HG02588 (cell line): ENCODE data around the gene BTBD1.
A peak's percentile ranks its signal among the peaks of the same experiment; 100 is the strongest.

ENCODE experiments used
- ATAC-seq: cut with Tn5 transposase; IDR thresholded peaks from one replicate; pipeline ENCODE4 v1.9.1; 2021; ENCODE audit warnings: mild to moderate bottlenecking, moderate library complexity; ENCODE audit not compliant: unreplicated experiment

The BTBD1 gene

GRCh38 chr15:82995938-82996337, 71.1 kb downstream of the BTBD1 start:
- ATAC-seq: no peak

- no peak for ATAC-seq
Measured at GRCh38 chr15:82995076-82995475, 72.0 kb downstream of the BTBD1 start.

GRCh38 chr15:82993144-82993543, 73.9 kb downstream of the BTBD1 start:
- no peak for ATAC-seq

GRCh38 chr15:82992436-82992998, 74.5 kb downstream of the BTBD1 start:
- no peak for ATAC-seq

GRCh38 chr15:82986442-82986780, 80.6 kb downstream of the BTBD1 start:
- ATAC-seq: peak; percentile 24

GRCh38 chr15:82985688-82986441, 81.2 kb downstream of the BTBD1 start, which contains the start of gene RAMAC:
Gene RAMAC (plus strand): TSS chr15:82986210. CDS start chr15:82989019, 2,809 bp downstream.
- peak; percentile 94 for ATAC-seq

- ATAC-seq: no peak
Measured at GRCh38 chr15:82980981-82981380, 86.1 kb downstream of the BTBD1 start.

- ATAC-seq: no peak
Measured at GRCh38 chr15:82979726-82980125, 87.3 kb downstream of the BTBD1 start.

- no peak for ATAC-seq
Measured at GRCh38 chr15:82978438-82978837, 88.6 kb downstream of the BTBD1 start.

- no peak for ATAC-seq
Measured at GRCh38 chr15:82977076-82977475, 90.0 kb downstream of the BTBD1 start.

- no peak for ATAC-seq
Measured at GRCh38 chr15:82972990-82973389, 94.1 kb downstream of the BTBD1 start.

GRCh38 chr15:82971218-82971984, 95.7 kb downstream of the BTBD1 start:
- no peak for ATAC-seq

GRCh38 chr15:82970696-82971095, 96.4 kb downstream of the BTBD1 start:
- ATAC-seq: no peak

GRCh38 chr15:82970078-82970686, 96.9 kb downstream of the BTBD1 start:
- no peak for ATAC-seq

GRCh38 chr15:82969353-82969752, 97.7 kb downstream of the BTBD1 start:
- no peak for ATAC-seq

- no peak for ATAC-seq
Measured at GRCh38 chr15:82968066-82968465, 99.0 kb downstream of the BTBD1 start.

GRCh38 chr15:82966671-82967071, 100.4 kb downstream of the BTBD1 start:
- peak; percentile 75 for ATAC-seq
